IgD-negative memory B cell (primary cell): Measurements from ENCODE around the gene OBSL1. TPM values are rescaled to one million over a fixed set of nuclear protein-coding genes. Genes with fewer than 3 reads are reported as not detected.

Source experiments
- H3K27ac Mint-ChIP-seq, 3 donors: one replicate each; pipeline ENCODE4 v1.8.0; 2020 to 2022; ENCODE audit warnings: mild to moderate bottlenecking in 3 of 3, mixed read lengths in 3 of 3, moderate library complexity in 1 of 3
- H3K27me3 Mint-ChIP-seq: one replicate; pipeline ENCODE4 v1.8.0; 2021; ENCODE audit warnings: mixed read lengths
- H3K36me3 Mint-ChIP-seq: one replicate; pipeline ENCODE4 v1.8.0; 2020; ENCODE audit warnings: mild to moderate bottlenecking, mixed read lengths
- H3K4me1 Mint-ChIP-seq, 3 donors: one replicate each; pipeline ENCODE4 v1.8.0; 2020 to 2022; ENCODE audit warnings: mixed read lengths in 3 of 3, mild to moderate bottlenecking in 1 of 3
- H3K4me3 Mint-ChIP-seq, 4 donors: one replicate each; pipeline ENCODE4 v1.8.0; 2020 to 2022; ENCODE audit warnings: mild to moderate bottlenecking in 4 of 4, mixed read lengths in 4 of 4, moderate library complexity in 3 of 4
- H3K9me3 Mint-ChIP-seq, 3 donors: one replicate each; pipeline ENCODE4 v1.8.0; 2020 to 2021; ENCODE audit warnings: mixed read lengths in 3 of 3, mild to moderate bottlenecking in 1 of 3
- polyA plus RNA-seq: library from polyadenylated mRNA; unstranded; fragments of 300-500 nt; fragmentation: Illumina TruSeq; gene quantifications from one replicate; pipeline ENCODE4 v1.2.3, GENCODE V29; 2021

OBSL1 gene
- polyA plus RNA-seq, 1 donor from 2014 or later = not detected

GRCh38 chr2:219527076-219527394 lies 44.3 kb downstream of the OBSL1 start:
- peaks cover 0 to 4% (median 1%) of the 10 kb centered on the region in 3 donors for H3K4me1 Mint-ChIP-seq
- H3K4me3 Mint-ChIP-seq = no peak overlapping the region
- no peaks in the 10 kb centered on the region for H3K36me3 Mint-ChIP-seq
- H3K27ac Mint-ChIP-seq = no peak overlapping the region
- peaks cover 67% of the 10 kb centered on the region for H3K27me3 Mint-ChIP-seq
- H3K9me3 Mint-ChIP-seq = no peaks in the 10 kb centered on the region

GRCh38 chr2:219526320-219527075 lies 44.8 kb downstream of the OBSL1 start:
- H3K9me3 Mint-ChIP-seq = no peaks in the 10 kb centered on the region
- no peak overlapping the region for H3K4me3 Mint-ChIP-seq
- no peak overlapping the region for H3K27ac Mint-ChIP-seq
- H3K27me3 Mint-ChIP-seq = peaks cover 72% of the 10 kb centered on the region
- H3K4me1 Mint-ChIP-seq = peaks cover 0 to 7% (median 2%) of the 10 kb centered on the region in 3 donors
- no peaks in the 10 kb centered on the region for H3K36me3 Mint-ChIP-seq

- Mint-ChIP-seq H3K27ac (no peak overlapping the region), H3K4me3 (no peak overlapping the region), H3K27me3 (peaks cover 75% of the 10 kb centered on the region), H3K36me3 (no peaks in the 10 kb centered on the region), H3K9me3 (no peaks in the 10 kb centered on the region), H3K4me1 (peaks cover 0 to 7% (median 2%) of the 10 kb centered on the region in 3 donors)
Observed at GRCh38 chr2:219525533-219526232, 45.7 kb downstream of the OBSL1 start.

GRCh38 chr2:219524817-219525216 lies 46.5 kb downstream of the OBSL1 start:
- Mint-ChIP-seq H3K27ac (peak overlapping the region in 1 of 3 donors; percentile 33), H3K4me3 (no peak overlapping the region), H3K36me3 (no peaks in the 10 kb centered on the region), H3K27me3 (peaks cover 69% of the 10 kb centered on the region), H3K4me1 (peaks cover 0 to 7% (median 2%) of the 10 kb centered on the region in 3 donors), H3K9me3 (no peaks in the 10 kb centered on the region)

- Mint-ChIP-seq H3K27me3 (peaks cover 56% of the 10 kb centered on the region), H3K36me3 (peaks cover under 1% of the 10 kb centered on the region), H3K27ac (no peak overlapping the region), H3K4me1 (peaks cover 0 to 8% (median 2%) of the 10 kb centered on the region in 3 donors), H3K9me3 (no peaks in the 10 kb centered on the region), H3K4me3 (peak overlapping the region in 2 of 4 donors; percentile 25 to 75)
Observed at GRCh38 chr2:219523031-219523671, 48.2 kb downstream of the OBSL1 start.

GRCh38 chr2:219522111-219523030 lies 49.0 kb downstream of the OBSL1 start:
- Mint-ChIP-seq H3K27ac (no peak overlapping the region), H3K4me1 (peaks cover 0 to 8% (median 2%) of the 10 kb centered on the region in 3 donors), H3K4me3 (peak overlapping the region in 2 of 4 donors; percentile 51 to 69), H3K27me3 (peaks cover 56% of the 10 kb centered on the region), H3K9me3 (no peaks in the 10 kb centered on the region), H3K36me3 (peaks cover 2% of the 10 kb centered on the region)

GRCh38 chr2:219521066-219521880 lies 50.1 kb downstream of the OBSL1 start:
- Mint-ChIP-seq H3K4me1 (peaks cover 0 to 7% (median 2%) of the 10 kb centered on the region in 3 donors), H3K4me3 (no peak overlapping the region), H3K27me3 (peaks cover 52% of the 10 kb centered on the region), H3K36me3 (peaks cover 2% of the 10 kb centered on the region), H3K9me3 (no peaks in the 10 kb centered on the region), H3K27ac (peak overlapping the region in 1 of 3 donors; percentile 49)

- Mint-ChIP-seq H3K4me1 (peaks cover 0 to 7% (median 2%) of the 10 kb centered on the region in 3 donors), H3K36me3 (peaks cover 2% of the 10 kb centered on the region), H3K27ac (no peak overlapping the region), H3K9me3 (no peaks in the 10 kb centered on the region), H3K27me3 (peaks cover 51% of the 10 kb centered on the region), H3K4me3 (no peak overlapping the region)
Observed at GRCh38 chr2:219520079-219520478, 51.3 kb downstream of the OBSL1 start.

- H3K9me3 Mint-ChIP-seq = no peaks in the 10 kb centered on the region
- no peak overlapping the region for H3K27ac Mint-ChIP-seq
- H3K27me3 Mint-ChIP-seq = peaks cover 52% of the 10 kb centered on the region
Observed at GRCh38 chr2:219519526-219519916, 51.8 kb downstream of the OBSL1 start.

GRCh38 chr2:219517954-219518778 lies 53.2 kb downstream of the OBSL1 start:
- Mint-ChIP-seq H3K36me3 (peaks cover 2% of the 10 kb centered on the region), H3K4me3 (peak overlapping the region in 1 of 4 donors; percentile 47)

More at GRCh38 chr2:219519526-219519916, 51.8 kb downstream of the OBSL1 start:
- Mint-ChIP-seq H3K4me3 (no peak overlapping the region), H3K36me3 (peaks cover 2% of the 10 kb centered on the region), H3K4me1 (peaks cover 0 to 7% (median 2%) of the 10 kb centered on the region in 3 donors)

GRCh38 chr2:219516888-219517287 lies 54.5 kb downstream of the OBSL1 start:
- Mint-ChIP-seq H3K4me1 (peaks cover 0 to 6% (median 4%) of the 10 kb centered on the region in 3 donors), H3K27ac (no peak overlapping the region), H3K4me3 (no peak overlapping the region), H3K36me3 (peaks cover 2% of the 10 kb centered on the region), H3K27me3 (peaks cover 55% of the 10 kb centered on the region), H3K9me3 (no peaks in the 10 kb centered on the region)

More at GRCh38 chr2:219517954-219518778, 53.2 kb downstream of the OBSL1 start:
- Mint-ChIP-seq H3K9me3 (no peaks in the 10 kb centered on the region), H3K4me1 (peaks cover 0 to 6% (median 4%) of the 10 kb centered on the region in 3 donors), H3K27me3 (peaks cover 50% of the 10 kb centered on the region), H3K27ac (no peak overlapping the region)

- H3K27ac Mint-ChIP-seq = no peak overlapping the region
- peaks cover 0 to 4% (median 4%) of the 10 kb centered on the region in 3 donors for H3K4me1 Mint-ChIP-seq
- peaks cover 53% of the 10 kb centered on the region for H3K27me3 Mint-ChIP-seq
- no peak overlapping the region for H3K4me3 Mint-ChIP-seq
- no peaks in the 10 kb centered on the region for H3K9me3 Mint-ChIP-seq
- peaks cover 2% of the 10 kb centered on the region for H3K36me3 Mint-ChIP-seq
Observed at GRCh38 chr2:219515874-219516629, 55.3 kb downstream of the OBSL1 start.
